Left ventricle myocardium superior (tissue), 1 donor: ENCODE results near the gene SLC34A3. TPM values are rescaled to one million over a fixed set of nuclear protein-coding genes. Genes with fewer than 3 reads are reported as not detected.

ENCODE experiments used
- ATAC-seq: fragments of 200-7000 bp; cut with Tn5 transposase; one replicate; pipeline ENCODE4 v1.9.1; 2020; ENCODE audit warnings: mild to moderate bottlenecking, moderate library complexity
- DNase-seq: peaks from one replicate; pipeline ENCODE4 v3.0.0-alpha.2; 2020
- intact Hi-C: fragments of 100-400 bp; cut with micrococcal nuclease; formaldehyde crosslinking; loops from one replicate; pipeline ENCODE4 v1.11.0; 2022
- total RNA-seq: library from RNA; stranded (reverse); fragmentation: NEBNext Ultra II Directional; extraction: Animal tissue kit (Norgen Biotek cat#: 25700); gene quantifications from one replicate; pipeline ENCODE4 v1.2.1, GENCODE V29; 2021
- donor health status: DM: no; HTN: yes; CAD: no; lungs with severe emphysema.

SLC34A3 gene
- total RNA-seq, 1 donor from 2014 or later, result not detected

GRCh38 chr9:137266585-137267453, 36.1 kb downstream of the SLC34A3 start:
- ATAC-seq (no peak), DNase-seq (no peak)
- intact Hi-C loops, result no loop called here

- ATAC-seq, result no peak
- intact Hi-C loops, result no loop called here
- no peak for DNase-seq
These were observed 37.2 kb downstream of the SLC34A3 start for GRCh38 chr9:137267933-137268355.

- intact Hi-C loops, result no loop called here
- ATAC-seq, result peak; percentile 16
- no peak for DNase-seq
These were observed 38.0 kb downstream of the SLC34A3 start for GRCh38 chr9:137268538-137269201.

GRCh38 chr9:137269231-137269772, 38.6 kb downstream of the SLC34A3 start:
- intact Hi-C loops, result no loop called here
- ATAC-seq, result peak; percentile 73
- DNase-seq, result peak; percentile 70

GRCh38 chr9:137270929-137271695, 40.4 kb downstream of the SLC34A3 start:
- intact Hi-C loops, result no loop called here
- DNase-seq (no peak), ATAC-seq (peak; percentile 4)

GRCh38 chr9:137271696-137272076, 41.0 kb downstream of the SLC34A3 start:
- DNase-seq (no peak), ATAC-seq (no peak)
- intact Hi-C loops, result no loop called here

- DNase-seq, result no peak
- no peak for ATAC-seq
- intact Hi-C loops, result no loop called here
These were observed 41.8 kb downstream of the SLC34A3 start for GRCh38 chr9:137272241-137273094.

- no peak for DNase-seq
- ATAC-seq, result no peak
- intact Hi-C loops, result no loop called here
These were observed 42.4 kb downstream of the SLC34A3 start for GRCh38 chr9:137273095-137273490.

GRCh38 chr9:137273611-137274320, 43.1 kb downstream of the SLC34A3 start:
- DNase-seq, result peak; percentile 53
- intact Hi-C loops, result no loop called here

GRCh38 chr9:137275203-137275587, 44.5 kb downstream of the SLC34A3 start:
- no peak for ATAC-seq
- intact Hi-C loops, result no loop called here
- DNase-seq, result no peak

More at GRCh38 chr9:137273611-137274320, 43.1 kb downstream of the SLC34A3 start:
- no peak for ATAC-seq

- DNase-seq, result no peak
- intact Hi-C loops, result no loop called here
These were observed 45.1 kb downstream of the SLC34A3 start for GRCh38 chr9:137275588-137276472.

GRCh38 chr9:137276473-137277328, 46.0 kb downstream of the SLC34A3 start:
- ATAC-seq (peak; percentile 78), DNase-seq (peak; percentile 92)
- intact Hi-C loops, result no loop called here

More at GRCh38 chr9:137275588-137276472, 45.1 kb downstream of the SLC34A3 start:
- ATAC-seq, result no peak

GRCh38 chr9:137277329-137278041, 46.8 kb downstream of the SLC34A3 start, which contains the start of gene TOR4A:
TSS of gene TOR4A (plus strand) at chr9:137277726. CDS start at chr9:137278690, 964 bp downstream.
- ATAC-seq (peak; percentile 74), DNase-seq (peak; percentile 91)
- intact Hi-C loops, result no loop called here

- intact Hi-C loops, result no loop called here
- DNase-seq, result no peak
- ATAC-seq, result peak; percentile 6
These were observed 47.5 kb downstream of the SLC34A3 start for GRCh38 chr9:137278061-137278701.
